ENCODE measurements around the gene TTC38.

TTC38 gene

DNA sequence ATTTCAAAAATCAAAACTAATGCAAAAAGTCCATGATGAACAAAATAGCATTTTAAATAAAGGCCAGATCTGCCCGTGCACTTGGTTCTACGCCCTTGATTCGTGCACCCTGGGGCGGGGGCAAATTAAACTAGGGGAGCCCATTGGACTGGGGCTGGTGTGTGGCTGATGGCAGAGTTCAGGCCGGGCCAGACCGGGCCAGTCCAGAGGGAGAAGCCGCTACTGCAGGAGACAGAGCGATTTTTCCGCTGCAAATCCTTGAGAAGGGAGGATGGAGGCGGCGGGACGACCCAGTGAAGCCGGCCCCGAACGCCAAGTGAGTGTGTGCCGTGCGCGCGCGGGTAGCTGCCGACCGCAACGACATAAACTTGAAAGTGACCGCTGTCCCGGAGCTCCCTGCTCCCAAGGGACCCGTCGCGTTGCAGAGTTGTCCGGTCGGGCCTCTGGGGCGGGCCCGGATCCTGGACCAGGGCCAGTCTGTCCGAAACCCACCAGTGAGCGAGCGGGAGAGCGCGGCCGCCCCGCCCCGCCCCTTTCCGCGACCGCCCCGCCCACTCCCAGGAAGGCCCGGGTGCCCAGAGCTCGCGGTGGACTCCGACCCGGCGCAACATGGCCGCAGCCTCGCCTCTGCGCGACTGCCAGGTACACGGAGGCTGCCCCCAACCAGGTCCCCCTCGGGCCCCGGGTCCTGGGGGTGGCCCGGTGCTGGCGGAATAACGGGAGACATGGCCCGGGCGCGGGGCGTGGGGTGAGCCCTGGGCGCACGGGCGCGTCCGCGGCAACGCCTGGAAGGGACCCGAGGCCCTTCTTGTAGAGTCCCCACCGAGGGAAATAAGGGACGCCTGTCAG, at the start of gene TTC38:
Gene TTC38, plus strand, starts transcription at position 578 of the 849 bp plus-strand sequence. Its CDS starts 32 bp downstream, at position 610.
- peak in 2 of 3 donors; percentile 9 to 10 for DNase-seq (ENCODE audit: low read depth in 3 of 3, low spot score in 1 of 3)

DNA sequence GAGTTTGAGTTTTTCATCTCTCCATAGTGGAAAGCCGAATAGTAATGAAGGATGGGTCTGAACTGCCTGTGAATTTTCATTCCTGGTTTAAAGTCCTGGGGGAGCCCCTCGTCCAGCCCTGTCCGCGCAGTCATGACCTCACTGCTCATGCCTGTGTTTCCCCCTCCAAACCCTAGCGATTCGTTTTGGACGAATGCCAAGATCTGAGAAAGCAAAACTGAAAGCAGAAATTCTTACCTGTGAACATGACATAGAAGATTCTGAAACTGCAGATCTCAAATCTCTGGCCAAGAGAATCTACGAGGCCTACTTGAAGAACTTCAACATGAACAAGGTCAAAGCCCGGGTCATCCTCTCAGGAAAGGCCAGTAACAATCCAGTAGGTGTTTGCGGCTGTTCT, 48.2 kb upstream of the TTC38 start:
- DNase-seq (ENCODE audit: low read depth in 3 of 3, low spot score in 1 of 3) = no peak

DNA sequence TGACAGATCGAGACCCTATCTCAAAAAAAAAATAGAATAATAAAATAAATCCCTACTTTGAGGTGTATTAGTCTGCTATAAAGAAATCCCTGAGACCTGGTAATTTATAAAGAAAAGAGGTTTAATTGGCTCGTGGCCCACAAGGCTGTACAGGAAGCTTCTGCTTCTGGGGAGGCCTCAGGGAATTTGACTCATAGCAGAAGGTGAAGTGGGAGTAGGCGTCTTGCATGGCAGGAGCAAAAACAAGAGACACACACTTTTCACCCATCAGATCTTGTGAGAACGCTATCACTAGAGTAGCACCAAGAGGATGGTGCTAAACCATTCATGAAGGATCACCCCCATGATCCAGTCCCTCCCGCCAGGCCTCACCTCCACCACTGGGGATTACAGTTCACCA, 46.9 kb upstream of the TTC38 start:
- DNase-seq (ENCODE audit: low read depth in 3 of 3, low spot score in 1 of 3) = no peak

DNA sequence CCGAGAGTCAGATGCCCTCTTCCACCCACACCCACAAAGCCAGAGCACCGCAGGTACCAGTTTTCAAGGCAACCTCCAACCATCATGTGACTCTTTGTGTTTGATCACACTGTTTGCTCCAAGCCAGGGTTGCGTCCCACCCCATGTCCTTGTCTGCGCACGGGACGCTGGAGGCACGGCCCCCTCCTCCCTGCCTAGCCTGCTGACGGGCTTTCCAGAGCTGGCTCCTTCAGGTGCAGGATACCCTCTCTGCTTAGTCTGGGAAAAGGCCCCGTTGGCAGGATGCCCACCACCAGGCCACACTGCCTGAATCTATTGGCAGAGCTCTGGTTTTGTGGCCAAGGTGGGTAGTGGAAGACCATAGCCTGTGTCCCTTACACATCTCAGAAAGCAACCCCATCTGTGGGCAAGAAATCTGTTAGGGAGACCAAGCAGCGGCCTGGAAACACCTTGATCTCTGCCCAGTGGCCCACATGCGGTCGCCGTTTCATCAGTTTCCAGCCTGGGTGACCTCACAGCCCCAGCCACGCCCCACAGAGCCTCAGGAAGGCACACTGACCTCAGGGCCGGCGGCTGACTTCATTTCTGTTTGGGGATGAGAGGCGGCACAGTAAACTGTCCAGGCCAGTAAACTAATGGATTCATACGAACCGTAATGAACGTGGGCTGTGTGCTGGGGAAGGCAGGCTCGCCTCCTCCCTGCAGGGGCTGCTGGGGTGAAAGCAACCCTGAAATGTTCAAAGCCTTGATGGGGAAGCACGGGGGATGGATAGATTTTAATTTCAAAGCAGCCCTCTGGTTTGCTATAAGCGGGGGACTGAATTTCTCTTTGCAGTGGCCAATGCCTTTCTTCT, 43.5 kb upstream of the TTC38 start:
- no peak for DNase-seq (ENCODE audit: low read depth in 3 of 3, low spot score in 1 of 3)

DNA sequence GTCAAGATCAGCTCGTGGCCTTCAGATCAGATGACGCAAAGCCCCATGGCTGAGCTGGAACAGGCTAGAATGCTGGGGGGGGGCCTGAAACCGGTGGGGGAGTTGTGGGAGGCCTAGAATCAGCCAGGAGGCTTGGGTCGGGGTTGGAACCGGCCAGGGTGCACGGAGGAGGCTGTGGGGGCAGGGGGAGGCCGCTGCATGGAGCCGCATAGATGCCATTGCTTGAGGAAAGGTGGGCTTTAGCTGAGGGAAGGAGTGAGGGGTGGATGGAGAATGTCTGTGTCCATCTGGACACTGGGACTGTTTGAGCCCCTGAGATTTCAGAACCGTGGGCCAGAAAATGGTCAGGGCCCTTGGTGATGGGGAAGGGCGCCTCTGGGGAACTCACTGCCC, 42.9 kb upstream of the TTC38 start:
- DNase-seq (ENCODE audit: low read depth in 3 of 3, low spot score in 1 of 3) = no peak

DNA sequence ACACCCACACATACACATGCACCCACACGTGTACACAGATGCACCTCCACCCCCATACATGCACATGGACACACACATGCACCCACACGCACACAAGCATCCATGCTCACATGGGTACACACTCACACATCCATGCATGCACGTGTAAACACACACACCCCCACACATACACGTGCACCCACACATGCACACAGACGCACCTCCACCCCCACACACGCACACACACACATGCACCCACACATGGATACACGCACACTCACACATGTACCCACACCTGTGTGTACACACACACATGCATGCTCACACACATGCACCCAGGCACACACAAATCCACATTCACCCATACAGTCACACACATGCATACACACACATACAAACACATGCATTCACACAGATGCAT, 42.2 kb upstream of the TTC38 start:
- no peak for DNase-seq (ENCODE audit: low read depth in 3 of 3, low spot score in 1 of 3)

DNA sequence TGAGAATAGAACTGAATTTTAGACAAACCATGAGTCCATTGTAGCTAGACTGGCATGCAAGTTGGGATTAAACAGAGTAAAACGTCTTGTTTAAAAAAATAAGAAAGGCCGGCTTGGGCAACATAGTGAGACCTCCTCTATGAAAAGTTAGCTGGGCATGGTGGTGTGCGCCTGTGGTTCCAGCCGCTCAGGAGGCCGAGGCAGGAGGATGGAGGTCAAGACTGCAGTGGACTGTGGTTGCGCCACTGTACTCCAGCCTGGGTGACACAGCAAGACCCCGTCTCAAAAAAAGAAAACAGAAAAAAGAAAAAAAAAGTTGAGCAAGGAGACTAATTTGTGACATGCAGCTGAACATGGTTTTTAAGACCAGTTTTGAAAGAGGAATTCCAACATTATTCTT, 41.2 kb upstream of the TTC38 start:
- no peak for DNase-seq (ENCODE audit: low read depth in 3 of 3, low spot score in 1 of 3)

DNA sequence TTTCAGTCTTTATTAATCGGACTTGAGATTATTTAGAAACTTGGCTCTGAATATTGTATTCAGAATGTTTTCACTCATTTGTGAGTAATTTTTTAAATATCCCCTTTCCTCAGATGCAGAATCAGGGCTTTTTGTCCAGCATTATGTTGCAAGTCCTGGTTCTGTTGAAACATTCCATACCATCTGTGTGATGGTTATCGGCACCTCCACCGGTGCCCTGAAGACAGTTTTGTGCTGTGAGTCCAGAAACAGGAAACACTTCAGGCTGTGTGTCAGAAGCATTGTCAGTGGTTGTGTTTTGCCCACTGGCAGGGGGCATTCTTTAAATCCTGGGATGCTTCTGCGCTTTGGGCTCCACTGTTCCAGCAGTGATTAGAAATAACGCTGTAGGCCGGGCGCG, 38.1 kb upstream of the TTC38 start:
- no peak for DNase-seq (ENCODE audit: low read depth in 3 of 3, low spot score in 1 of 3)

DNA sequence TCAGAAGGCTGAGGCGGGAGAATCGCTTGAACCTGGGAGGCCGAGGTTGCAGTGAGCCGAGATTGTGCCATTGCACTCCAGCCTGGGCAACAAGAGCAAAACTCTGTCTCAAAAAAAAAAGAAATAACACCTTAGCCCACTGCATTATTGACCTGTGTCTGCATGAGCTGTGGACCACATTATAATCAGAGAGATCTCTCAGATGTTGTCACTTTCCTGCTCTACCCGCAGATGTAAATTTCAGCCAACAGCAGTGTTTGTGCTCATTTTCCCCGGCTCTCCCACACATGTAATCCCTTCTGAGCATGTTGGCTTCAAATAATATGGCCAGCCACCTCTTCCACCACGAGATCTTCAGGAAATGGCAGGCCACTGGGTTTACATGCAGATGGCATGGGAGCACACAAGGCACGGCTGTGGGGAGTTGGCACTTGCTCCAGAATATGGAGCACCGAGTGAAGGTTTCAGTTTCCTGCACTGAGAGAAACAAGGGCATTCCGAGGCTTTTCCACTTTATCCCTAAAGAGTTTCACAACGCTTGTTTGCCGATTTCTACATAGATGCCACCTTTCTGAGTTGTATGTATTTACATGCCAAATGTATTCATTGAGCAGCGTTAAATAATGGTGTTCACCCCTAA, 37.4 kb upstream of the TTC38 start:
- no peak for DNase-seq (ENCODE audit: low read depth in 3 of 3, low spot score in 1 of 3)

DNA sequence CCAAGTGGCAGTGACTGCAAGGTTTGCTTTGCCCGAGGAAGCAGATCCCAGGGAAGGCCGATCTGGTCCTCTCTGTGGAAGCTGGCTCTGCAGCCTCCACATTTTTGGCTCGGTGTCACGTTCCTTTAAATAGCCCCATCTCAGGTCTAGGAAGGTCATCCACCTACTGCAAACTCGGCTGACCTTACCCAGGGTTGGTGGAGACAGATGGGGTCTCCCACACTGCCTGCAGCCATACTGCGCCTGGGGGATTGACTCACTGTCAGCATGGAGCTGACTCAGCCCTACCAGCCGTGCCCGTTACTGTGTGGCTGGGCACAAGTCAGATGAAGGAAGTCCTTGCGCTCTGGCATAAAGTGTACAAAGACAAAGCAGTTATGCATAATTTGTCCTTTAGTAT, 34.6 kb upstream of the TTC38 start:
- no peak for DNase-seq (ENCODE audit: low read depth in 3 of 3, low spot score in 1 of 3)

DNA sequence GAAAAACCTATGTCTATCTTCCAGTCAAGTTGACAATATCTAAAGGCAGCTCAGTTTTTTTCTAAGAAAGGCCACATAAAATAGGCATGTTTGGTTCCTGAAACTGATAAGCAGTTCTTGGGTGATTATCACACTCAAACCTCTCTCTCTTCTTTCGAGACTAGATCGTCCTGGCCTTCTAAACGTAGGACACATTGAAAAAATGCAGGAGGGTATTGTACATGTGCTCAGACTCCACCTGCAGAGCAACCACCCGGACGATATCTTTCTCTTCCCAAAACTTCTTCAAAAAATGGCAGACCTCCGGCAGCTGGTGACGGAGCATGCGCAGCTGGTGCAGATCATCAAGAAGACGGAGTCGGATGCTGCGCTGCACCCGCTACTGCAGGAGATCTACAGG, 32.8 kb upstream of the TTC38 start:
- no peak for DNase-seq (ENCODE audit: low read depth in 3 of 3, low spot score in 1 of 3)

DNA sequence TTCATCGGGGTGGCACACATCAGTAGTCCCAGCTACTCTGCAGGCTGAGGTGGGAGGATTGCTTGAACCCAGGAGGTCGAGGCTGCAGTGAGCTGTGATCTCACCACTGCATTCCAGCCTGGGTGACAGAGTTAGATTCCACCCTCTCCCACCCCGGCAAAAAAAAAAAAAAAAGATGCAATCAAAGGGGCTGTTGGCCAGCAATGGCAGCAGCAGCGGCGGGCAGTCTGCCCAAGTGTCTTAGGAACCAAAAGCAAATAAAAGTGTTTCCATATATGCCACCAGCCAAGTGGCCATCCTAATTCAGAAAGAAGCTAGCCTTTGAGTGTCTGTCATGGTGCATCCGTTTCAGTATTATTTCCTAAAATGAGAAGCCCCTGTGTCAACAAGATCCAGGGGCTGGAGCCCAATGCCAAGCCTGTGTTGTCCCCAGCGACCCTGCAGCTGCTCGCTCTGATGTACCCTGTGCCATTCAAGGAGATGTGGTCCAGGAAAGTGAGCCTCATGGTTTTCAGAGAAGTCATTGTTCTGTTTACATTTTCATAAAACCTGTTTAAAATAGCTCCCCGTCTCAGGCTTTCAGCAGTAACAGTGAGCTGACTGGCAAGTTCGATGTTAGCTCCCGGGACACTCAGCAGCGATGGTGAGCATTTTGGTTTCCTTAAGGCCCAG, 30.2 kb upstream of the TTC38 start:
- DNase-seq (ENCODE audit: low read depth in 3 of 3, low spot score in 1 of 3) = no peak

DNA sequence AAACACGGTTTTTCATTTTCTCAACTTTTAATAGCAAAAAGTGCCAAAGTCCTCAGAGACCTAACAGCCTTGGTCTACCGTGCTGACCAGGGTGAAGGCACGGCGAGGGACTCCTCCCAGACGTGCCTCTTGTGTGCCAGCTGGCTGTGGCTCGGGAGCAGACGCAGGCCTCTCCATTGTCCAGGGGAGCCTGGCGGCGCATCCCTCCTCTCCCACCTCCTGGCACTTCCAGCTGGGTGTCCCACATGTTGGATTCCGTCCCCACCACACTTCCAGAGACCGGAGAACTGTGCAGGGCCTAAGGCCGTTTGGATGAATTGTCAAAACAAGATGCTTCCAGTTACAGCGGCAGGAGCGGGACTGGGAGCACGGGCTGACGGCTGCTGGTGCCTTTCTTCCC, 29.3 kb upstream of the TTC38 start:
- no peak for DNase-seq (ENCODE audit: low read depth in 3 of 3, low spot score in 1 of 3)

DNA sequence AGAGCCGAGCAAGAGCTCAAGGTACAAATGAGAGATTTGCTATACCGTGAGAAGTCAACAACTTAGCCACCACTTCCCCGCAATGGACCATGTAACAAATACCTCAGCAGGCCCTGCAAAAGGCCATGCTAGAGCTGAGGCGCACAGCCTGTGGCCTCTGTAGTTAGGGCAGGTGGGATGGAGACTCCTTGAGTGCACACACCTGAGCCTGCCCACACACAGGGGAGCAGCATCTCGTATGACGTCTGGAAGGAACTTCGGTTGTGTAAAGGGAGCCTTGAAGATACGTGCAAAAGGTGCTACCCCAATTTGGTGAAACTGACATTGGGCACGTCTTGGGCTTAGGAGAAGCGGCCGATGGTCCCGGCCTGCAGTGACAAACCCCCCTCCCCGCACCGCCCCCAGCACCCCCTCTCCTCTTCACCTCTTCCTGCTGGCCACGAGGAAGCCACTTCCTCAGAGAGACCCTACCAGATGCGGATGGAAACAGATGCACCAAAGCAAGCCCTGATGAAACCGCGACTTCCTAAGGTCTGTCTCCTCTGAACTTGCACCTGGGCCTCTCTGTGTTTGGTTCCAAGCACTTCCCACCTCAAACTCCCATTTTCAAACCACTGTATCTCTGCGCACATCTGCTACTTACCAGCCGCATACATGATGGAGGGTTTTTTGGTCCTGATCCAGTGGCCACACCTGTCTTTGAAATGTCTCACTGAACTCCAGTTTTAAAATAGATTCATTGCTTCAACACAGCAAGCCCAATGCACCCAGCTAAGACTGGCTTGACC, 28.4 kb upstream of the TTC38 start:
- DNase-seq (ENCODE audit: low read depth in 3 of 3, low spot score in 1 of 3) = no peak

DNA sequence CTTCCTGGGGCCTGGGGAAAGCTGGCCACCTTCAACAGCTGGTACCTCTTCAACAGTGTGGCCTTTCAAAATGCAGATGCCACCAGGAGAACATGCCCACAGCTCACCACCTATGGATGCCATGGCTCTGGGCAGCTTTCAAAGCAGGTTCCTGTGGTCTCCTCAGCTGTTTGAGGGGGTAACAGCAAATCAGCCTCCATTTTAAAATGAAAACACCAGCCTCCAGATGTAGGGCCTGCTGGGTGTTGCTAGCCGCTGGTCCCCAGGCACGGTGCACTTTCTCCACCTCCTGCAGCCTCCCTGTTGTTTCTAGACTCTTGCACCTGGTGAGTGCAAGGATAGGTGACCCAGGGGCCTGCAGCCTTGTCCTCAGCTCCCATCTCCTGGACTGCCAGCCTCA, 27.7 kb upstream of the TTC38 start:
- DNase-seq (ENCODE audit: low read depth in 3 of 3, low spot score in 1 of 3) = no peak

DNA sequence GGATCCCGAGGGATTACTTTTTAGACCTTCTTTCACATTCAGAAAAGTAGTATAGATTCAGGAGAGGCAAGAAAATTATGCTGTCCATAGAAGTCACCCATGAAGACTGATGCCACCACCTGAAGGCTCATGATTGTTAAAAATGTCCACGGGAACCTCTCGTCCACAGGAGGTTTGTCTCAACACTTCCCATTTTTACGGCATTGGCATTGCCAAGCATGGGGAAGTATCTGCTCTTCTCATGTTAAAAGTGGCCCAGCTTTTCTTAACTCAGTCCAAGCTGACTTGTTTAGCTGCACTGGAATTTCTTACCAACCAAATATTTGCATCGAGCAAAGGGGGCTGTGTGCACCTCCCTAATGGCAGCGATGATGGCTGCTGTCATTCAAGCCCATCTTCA, 27.3 kb upstream of the TTC38 start:
- no peak for DNase-seq (ENCODE audit: low read depth in 3 of 3, low spot score in 1 of 3)

DNA sequence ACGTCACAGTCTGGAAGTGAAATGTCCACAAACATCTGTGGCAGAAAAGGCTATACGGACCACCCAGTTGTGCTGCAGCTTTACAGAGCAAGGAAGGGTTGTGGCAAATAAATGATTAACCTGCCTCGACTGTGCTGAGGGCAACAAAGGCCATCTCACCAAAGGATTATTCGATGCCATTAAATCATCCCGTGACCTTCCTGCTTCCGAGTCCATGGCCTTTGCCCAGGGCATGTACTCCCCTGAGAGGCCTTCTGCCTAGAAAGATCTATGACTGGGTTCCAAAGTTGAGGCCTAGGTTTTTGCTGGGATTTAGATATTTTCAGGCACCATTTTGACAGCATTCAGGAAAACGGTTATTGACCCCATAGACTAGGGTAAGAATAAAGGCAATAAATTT, 26.9 kb upstream of the TTC38 start:
- DNase-seq (ENCODE audit: low read depth in 3 of 3, low spot score in 1 of 3) = no peak

DNA sequence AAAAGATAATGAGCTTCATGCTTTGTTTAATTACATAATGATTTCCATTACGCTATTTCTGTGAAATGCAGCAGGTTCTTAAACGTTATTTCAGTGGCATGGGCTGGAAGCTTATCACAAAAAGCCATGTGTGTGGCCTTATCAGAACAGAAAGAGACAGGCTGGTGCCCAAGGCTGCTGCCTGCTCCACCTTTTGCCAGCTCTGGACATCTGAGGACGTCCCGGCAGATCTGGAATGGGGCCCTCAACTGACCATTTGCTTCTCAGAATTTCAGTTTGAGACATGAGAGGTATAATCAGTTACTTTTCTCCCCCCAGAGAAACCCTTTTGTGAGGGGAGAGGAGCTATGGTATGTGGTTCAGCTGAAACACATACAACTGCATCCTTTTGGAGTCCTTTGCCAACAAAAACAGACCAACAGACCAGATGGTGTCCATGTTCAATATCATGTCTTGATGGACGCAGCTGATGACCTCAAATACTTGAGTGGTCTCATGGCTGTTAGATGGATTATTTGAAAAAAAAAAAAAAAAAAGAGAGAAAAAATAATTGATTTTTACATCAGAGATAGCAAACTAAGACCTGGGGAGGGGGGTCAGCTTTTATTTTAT, 26.3 kb upstream of the TTC38 start:
- DNase-seq (ENCODE audit: low read depth in 3 of 3, low spot score in 1 of 3) = no peak

DNA sequence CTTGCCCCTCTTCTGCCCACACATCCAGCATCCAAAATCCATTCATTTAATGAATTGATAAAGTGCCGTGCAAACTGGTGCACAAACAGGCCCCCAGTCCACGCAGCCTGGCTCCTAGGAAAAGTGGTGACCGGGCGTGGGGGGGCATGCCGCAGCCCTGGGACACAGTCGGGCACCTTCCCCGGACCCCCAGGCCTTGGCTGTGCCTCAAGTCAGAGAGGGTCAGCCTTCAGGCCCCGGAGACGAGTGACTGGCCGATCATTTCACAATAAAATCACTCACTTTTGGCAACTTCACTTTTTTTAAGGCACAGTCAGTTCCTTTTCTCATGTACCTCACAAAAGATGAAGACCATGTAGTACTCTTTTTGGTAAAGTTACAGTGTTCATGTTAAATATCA, 25.7 kb upstream of the TTC38 start:
- DNase-seq (ENCODE audit: low read depth in 3 of 3, low spot score in 1 of 3) = no peak

DNA sequence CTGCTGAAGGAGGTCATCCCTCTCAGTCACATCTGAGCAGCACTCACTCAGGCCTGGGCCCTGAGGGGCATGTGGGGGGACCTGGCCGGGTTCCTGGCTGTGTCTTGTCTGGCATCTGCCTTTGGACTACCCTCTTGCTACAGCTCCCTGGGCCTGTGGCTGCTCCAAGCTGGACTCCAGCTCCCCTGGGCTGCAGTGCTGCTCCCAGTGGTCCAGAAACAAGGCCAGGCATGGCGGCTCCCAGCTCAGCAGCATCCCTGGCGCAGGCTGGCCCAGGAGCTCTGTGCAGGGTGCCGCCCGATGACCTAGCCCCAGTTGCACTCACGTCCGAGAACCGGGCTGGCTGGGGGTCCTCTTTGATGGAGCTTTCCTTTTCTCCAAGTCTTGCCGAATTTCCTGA, 23.0 kb upstream of the TTC38 start:
- no peak for DNase-seq (ENCODE audit: low read depth in 3 of 3, low spot score in 1 of 3)
